WTC11 (cell line): ENCODE data around the gene TTC28. TPM values are rescaled to one million over a fixed set of nuclear protein-coding genes. Genes with fewer than 3 reads are reported as not detected.

Source experiments
- ATAC-seq: fragments of 200-7000 bp; cut with Tn5 transposase; 2 replicates; pipeline ENCODE4 v1.10.0; 2021; ENCODE audit warnings: mild to moderate bottlenecking, moderate library complexity
- CTCF ChIA-PET: fragments of 300-600 bp; sonication (Branson Sonifier 250); formaldehyde crosslinking; loops from one replicate; lab custom pipeline; 2021; ENCODE audit warnings: antibody characterized with exemption; lab: Charles Lee
- POLR2A ChIA-PET: fragments of 350-600 bp; sonication (Branson Sonifier 250); formaldehyde crosslinking; loops from one replicate; lab custom pipeline; 2021; ENCODE audit warnings: antibody characterized with exemption; lab: Charles Lee
- DNase-seq: peaks from one replicate; pipeline ENCODE4 v3.0.0; 2021; ENCODE audit warnings: low spot score
- H3K27ac Mint-ChIP-seq: 2 replicates; pipeline ENCODE4 v1.8.0; 2021; ENCODE audit warnings: mixed read lengths
- H3K27me3 Mint-ChIP-seq: 2 replicates; pipeline ENCODE4 v1.8.0; 2021; ENCODE audit warnings: low read depth, mild to moderate bottlenecking, moderate library complexity, mixed read lengths
- H3K36me3 Mint-ChIP-seq: 2 replicates; pipeline ENCODE4 v1.8.0; 2021; ENCODE audit warnings: mixed read lengths
- H3K4me1 Mint-ChIP-seq: 2 replicates; pipeline ENCODE4 v1.8.0; 2022; ENCODE audit warnings: mixed read lengths
- H3K4me3 Mint-ChIP-seq: 2 replicates; pipeline ENCODE4 v1.8.0; 2021; ENCODE audit warnings: mild to moderate bottlenecking, moderate library complexity, mixed read lengths
- H3K9me3 Mint-ChIP-seq: 2 replicates; pipeline ENCODE4 v1.8.0; 2021; ENCODE audit warnings: mixed read lengths
- ESRRA ChIP-seq: sonication (generic); formaldehyde crosslinking; IDR thresholded peaks from 2 replicates; pipeline ENCODE4 v1.8.1; 2022; ENCODE audit warnings: mild to moderate bottlenecking, missing genetic modification reagents, borderline replicate concordance
- ETV6 ChIP-seq: sonication (generic); formaldehyde crosslinking; IDR thresholded peaks from 2 replicates; pipeline ENCODE4 v1.8.1; 2022; ENCODE audit warnings: mild to moderate bottlenecking, missing genetic modification reagents
- GRHL2 ChIP-seq: fragments of 250-450 bp; sonication (Bioruptor Pico); IDR thresholded peaks from 2 replicates; pipeline ENCODE4 v1.8.0; 2022; ENCODE audit warnings: mild to moderate bottlenecking, moderate library complexity; ENCODE audit not compliant: insufficient replicate concordance, severe bottlenecking
- HMGA2 ChIP-seq: fragments of 250-450 bp; sonication (Bioruptor Pico); IDR thresholded peaks from 2 replicates; pipeline ENCODE4 v1.4.0; 2021; ENCODE audit warnings: mild to moderate bottlenecking, moderate library complexity
- SMAD4 ChIP-seq: sonication (generic); formaldehyde crosslinking; IDR thresholded peaks from 2 replicates; pipeline ENCODE4 v1.8.0; 2022; ENCODE audit warnings: mild to moderate bottlenecking, missing genetic modification reagents
- TEAD1 ChIP-seq: sonication (generic); formaldehyde crosslinking; IDR thresholded peaks from 2 replicates; pipeline ENCODE4 v1.8.0; 2022; ENCODE audit warnings: mild to moderate bottlenecking, missing genetic modification reagents
- ZNF138 ChIP-seq: sonication (generic); formaldehyde crosslinking; conservative IDR thresholded peaks from 2 replicates; pipeline ENCODE4 v1.8.1; 2022; ENCODE audit warnings: mild to moderate bottlenecking, moderate library complexity, missing genetic modification reagents
- ZNF232 ChIP-seq: sonication (generic); formaldehyde crosslinking; IDR thresholded peaks from 2 replicates; pipeline ENCODE4 v1.8.0; 2022; ENCODE audit warnings: mild to moderate bottlenecking, missing genetic modification reagents
- ZNF396 ChIP-seq: fragments of 250-450 bp; sonication (Bioruptor Pico); IDR thresholded peaks from 2 replicates; pipeline ENCODE4 v1.8.0; 2021; ENCODE audit warnings: mild to moderate bottlenecking, moderate library complexity, borderline replicate concordance
- ZNF416 ChIP-seq: fragments of 250-450 bp; sonication (Bioruptor Pico); IDR thresholded peaks from 2 replicates; pipeline ENCODE4 v1.9.0; 2021; ENCODE audit warnings: mild to moderate bottlenecking, inconsistent platforms
- total RNA-seq: library from RNA; stranded (reverse); gene quantifications from 3 replicates; pipeline ENCODE4 v1.2.3, GENCODE V29; 2021
- TF ChIP-seq, protein P1 (sequence below): sonication (generic); formaldehyde crosslinking; IDR thresholded peaks from 2 replicates; pipeline ENCODE4 v1.8.1; 2022; ENCODE audit warnings: missing genetic modification reagents, borderline replicate concordance
- TF ChIP-seq, protein P2 (sequence below): sonication (generic); formaldehyde crosslinking; IDR thresholded peaks from 2 replicates; pipeline ENCODE4 v1.8.0; 2022; ENCODE audit warnings: mild to moderate bottlenecking, missing genetic modification reagents
- TF ChIP-seq, protein P3 (sequence below): fragments of 200-600 bp; IDR thresholded peaks from 2 replicates; pipeline ENCODE4 v1.8.0; 2022; ENCODE audit warnings: antibody characterized with exemption
- TF ChIP-seq, protein P4 (sequence below): sonication (generic); formaldehyde crosslinking; IDR thresholded peaks from 2 replicates; pipeline ENCODE4 v1.8.1; 2023; ENCODE audit warnings: mild to moderate bottlenecking, missing genetic modification reagents, moderate library complexity
- TF ChIP-seq, protein P5 (sequence below): sonication (generic); formaldehyde crosslinking; IDR thresholded peaks from 2 replicates; pipeline ENCODE4 v1.8.1; 2023; ENCODE audit warnings: mild to moderate bottlenecking, missing genetic modification reagents
- TF ChIP-seq, protein P6 (sequence below): sonication (generic); formaldehyde crosslinking; IDR thresholded peaks from 2 replicates; pipeline ENCODE4 v1.8.1; 2023; ENCODE audit warnings: mild to moderate bottlenecking, missing genetic modification reagents
- TF ChIP-seq, protein P7 (sequence below): sonication (generic); formaldehyde crosslinking; IDR thresholded peaks from 2 replicates; pipeline ENCODE4 v1.8.1; 2022; ENCODE audit warnings: mild to moderate bottlenecking, moderate library complexity, missing genetic modification reagents
- TF ChIP-seq, protein P8 (sequence below): sonication (generic); formaldehyde crosslinking; IDR thresholded peaks from 2 replicates; pipeline ENCODE4 v1.8.1; 2023; ENCODE audit warnings: mild to moderate bottlenecking, missing genetic modification reagents, moderate library complexity
- TF ChIP-seq, protein P9 (sequence below): fragments of 250-450 bp; sonication (Bioruptor Pico); IDR thresholded peaks from 2 replicates; pipeline ENCODE4 v1.9.0; 2021; ENCODE audit warnings: mild to moderate bottlenecking

The TTC28 gene
- total RNA-seq, 1 experiment from 2014 or later: 13.0 TPM

DNA sequence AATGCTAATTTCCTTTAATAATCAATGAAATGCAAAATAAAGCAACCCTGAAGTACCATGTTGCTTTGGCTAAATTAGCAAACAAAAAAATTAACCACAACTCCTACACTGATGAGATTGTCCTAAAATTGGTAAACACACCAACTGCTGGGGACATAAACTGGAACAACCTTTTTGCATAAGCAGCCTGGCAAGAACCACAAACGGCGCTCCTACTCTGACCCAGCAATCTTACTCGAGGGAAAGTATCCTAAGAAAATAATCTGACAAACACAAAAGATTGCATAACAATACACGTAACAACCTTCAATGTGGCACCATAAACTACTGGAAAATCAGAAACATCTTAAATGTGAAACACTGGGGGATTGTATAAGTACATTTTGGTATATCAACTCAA lies 570.8 kb downstream of the TTC28 start (continued):
- TF ChIP-seq ZNF232 (CRISPR knock-in tag) (no peak), ZNF396 (CRISPR knock-in tag) (no peak)
- TF ChIP-seq, protein P1, sequence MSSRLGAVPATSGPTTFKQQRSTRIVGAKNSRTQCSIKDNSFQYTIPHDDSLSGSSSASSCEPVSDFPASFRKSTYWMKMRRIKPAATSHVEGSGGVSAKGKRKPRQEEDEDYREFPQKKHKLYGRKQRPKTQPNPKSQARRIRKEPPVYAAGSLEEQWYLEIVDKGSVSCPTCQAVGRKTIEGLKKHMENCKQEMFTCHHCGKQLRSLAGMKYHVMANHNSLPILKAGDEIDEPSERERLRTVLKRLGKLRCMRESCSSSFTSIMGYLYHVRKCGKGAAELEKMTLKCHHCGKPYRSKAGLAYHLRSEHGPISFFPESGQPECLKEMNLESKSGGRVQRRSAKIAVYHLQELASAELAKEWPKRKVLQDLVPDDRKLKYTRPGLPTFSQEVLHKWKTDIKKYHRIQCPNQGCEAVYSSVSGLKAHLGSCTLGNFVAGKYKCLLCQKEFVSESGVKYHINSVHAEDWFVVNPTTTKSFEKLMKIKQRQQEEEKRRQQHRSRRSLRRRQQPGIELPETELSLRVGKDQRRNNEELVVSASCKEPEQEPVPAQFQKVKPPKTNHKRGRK (CRISPR knock-in tag): no peak

DNA sequence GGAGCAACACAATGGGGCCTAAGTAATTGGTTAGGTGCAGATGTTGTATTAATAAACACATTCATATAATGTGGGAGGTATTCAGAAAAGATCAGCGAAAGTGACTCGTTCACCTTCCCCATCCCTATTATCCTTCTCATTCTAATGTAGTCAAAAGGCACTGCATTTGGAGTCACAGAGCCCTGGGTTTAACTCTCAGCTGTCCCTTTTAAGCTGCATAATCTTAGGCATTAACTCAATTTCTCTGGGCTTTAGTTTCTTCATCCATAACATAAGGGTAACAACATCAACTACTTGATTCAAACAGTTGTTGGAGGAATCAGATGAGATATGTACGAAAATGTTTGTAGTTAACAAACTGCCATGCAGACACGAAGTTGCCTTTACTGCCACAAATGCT lies 573.0 kb downstream of the TTC28 start:
- H3K36me3 Mint-ChIP-seq: no peaks in the 10 kb centered on the region
- ATAC-seq (no peak), DNase-seq (no peak)
- H3K9me3 Mint-ChIP-seq: no peaks in the 10 kb centered on the region
- H3K27ac Mint-ChIP-seq: no peak overlapping the region
- ChIA-PET POLR2A (no interaction called here), CTCF (no interaction called here)
- TF ChIP-seq ESRRA (CRISPR knock-in tag) (no peak), SMAD4 (CRISPR knock-in tag) (no peak)
- TF ChIP-seq, protein P2, sequence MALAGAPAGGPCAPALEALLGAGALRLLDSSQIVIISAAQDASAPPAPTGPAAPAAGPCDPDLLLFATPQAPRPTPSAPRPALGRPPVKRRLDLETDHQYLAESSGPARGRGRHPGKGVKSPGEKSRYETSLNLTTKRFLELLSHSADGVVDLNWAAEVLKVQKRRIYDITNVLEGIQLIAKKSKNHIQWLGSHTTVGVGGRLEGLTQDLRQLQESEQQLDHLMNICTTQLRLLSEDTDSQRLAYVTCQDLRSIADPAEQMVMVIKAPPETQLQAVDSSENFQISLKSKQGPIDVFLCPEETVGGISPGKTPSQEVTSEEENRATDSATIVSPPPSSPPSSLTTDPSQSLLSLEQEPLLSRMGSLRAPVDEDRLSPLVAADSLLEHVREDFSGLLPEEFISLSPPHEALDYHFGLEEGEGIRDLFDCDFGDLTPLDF (CRISPR knock-in tag): no peak
- TF ChIP-seq, protein P3, sequence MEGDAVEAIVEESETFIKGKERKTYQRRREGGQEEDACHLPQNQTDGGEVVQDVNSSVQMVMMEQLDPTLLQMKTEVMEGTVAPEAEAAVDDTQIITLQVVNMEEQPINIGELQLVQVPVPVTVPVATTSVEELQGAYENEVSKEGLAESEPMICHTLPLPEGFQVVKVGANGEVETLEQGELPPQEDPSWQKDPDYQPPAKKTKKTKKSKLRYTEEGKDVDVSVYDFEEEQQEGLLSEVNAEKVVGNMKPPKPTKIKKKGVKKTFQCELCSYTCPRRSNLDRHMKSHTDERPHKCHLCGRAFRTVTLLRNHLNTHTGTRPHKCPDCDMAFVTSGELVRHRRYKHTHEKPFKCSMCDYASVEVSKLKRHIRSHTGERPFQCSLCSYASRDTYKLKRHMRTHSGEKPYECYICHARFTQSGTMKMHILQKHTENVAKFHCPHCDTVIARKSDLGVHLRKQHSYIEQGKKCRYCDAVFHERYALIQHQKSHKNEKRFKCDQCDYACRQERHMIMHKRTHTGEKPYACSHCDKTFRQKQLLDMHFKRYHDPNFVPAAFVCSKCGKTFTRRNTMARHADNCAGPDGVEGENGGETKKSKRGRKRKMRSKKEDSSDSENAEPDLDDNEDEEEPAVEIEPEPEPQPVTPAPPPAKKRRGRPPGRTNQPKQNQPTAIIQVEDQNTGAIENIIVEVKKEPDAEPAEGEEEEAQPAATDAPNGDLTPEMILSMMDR: no peak
- H3K4me3 Mint-ChIP-seq: no peak overlapping the region
- H3K4me1 Mint-ChIP-seq: peaks cover 15% of the 10 kb centered on the region
- no peaks in the 10 kb centered on the region for H3K27me3 Mint-ChIP-seq

DNA sequence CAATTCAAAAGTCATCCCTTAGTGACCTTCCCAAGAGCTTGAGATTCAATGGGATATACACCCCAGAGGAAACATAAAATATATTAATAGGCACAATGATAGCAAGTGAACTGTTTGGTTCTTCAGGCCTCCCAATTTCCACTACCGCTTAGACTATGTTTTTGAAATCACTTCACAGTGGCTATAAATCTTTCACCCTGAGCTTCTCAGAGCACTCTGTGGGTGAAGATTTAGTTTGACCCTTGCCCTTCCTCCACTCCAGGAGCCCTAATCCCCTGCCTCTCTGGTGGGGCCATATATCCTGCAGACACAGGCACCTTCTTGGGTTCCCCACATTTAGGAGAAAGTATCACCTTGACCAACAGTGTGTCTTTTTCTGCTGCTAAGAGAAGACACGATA lies 573.7 kb downstream of the TTC28 start:
- no peak for ATAC-seq
- H3K9me3 Mint-ChIP-seq: no peaks in the 10 kb centered on the region
- no peak for DNase-seq
- CTCF ChIA-PET: no interaction called here
- no peaks in the 10 kb centered on the region for H3K27me3 Mint-ChIP-seq
- H3K4me1 Mint-ChIP-seq: peaks cover 11% of the 10 kb centered on the region
- no peak overlapping the region for H3K27ac Mint-ChIP-seq
- TF ChIP-seq, protein P3: no peak
- TF ChIP-seq, protein P4, sequence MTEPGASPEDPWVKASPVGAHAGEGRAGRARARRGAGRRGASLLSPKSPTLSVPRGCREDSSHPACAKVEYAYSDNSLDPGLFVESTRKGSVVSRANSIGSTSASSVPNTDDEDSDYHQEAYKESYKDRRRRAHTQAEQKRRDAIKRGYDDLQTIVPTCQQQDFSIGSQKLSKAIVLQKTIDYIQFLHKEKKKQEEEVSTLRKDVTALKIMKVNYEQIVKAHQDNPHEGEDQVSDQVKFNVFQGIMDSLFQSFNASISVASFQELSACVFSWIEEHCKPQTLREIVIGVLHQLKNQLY (CRISPR knock-in tag): no peak
- TF ChIP-seq, protein P5, sequence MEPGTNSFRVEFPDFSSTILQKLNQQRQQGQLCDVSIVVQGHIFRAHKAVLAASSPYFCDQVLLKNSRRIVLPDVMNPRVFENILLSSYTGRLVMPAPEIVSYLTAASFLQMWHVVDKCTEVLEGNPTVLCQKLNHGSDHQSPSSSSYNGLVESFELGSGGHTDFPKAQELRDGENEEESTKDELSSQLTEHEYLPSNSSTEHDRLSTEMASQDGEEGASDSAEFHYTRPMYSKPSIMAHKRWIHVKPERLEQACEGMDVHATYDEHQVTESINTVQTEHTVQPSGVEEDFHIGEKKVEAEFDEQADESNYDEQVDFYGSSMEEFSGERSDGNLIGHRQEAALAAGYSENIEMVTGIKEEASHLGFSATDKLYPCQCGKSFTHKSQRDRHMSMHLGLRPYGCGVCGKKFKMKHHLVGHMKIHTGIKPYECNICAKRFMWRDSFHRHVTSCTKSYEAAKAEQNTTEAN (CRISPR knock-in tag): no peak
- TF ChIP-seq GRHL2 (CRISPR knock-in tag): no peak
- TF ChIP-seq ZNF138 (CRISPR knock-in tag): no peak
- TF ChIP-seq HMGA2: no peak
- TF ChIP-seq, protein P6, sequence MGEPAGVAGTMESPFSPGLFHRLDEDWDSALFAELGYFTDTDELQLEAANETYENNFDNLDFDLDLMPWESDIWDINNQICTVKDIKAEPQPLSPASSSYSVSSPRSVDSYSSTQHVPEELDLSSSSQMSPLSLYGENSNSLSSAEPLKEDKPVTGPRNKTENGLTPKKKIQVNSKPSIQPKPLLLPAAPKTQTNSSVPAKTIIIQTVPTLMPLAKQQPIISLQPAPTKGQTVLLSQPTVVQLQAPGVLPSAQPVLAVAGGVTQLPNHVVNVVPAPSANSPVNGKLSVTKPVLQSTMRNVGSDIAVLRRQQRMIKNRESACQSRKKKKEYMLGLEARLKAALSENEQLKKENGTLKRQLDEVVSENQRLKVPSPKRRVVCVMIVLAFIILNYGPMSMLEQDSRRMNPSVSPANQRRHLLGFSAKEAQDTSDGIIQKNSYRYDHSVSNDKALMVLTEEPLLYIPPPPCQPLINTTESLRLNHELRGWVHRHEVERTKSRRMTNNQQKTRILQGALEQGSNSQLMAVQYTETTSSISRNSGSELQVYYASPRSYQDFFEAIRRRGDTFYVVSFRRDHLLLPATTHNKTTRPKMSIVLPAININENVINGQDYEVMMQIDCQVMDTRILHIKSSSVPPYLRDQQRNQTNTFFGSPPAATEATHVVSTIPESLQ: no peak
- TF ChIP-seq ETV6 (CRISPR knock-in tag): no peak
- no peak for TF ChIP-seq TEAD1 (CRISPR knock-in tag)
- TF ChIP-seq, protein P7, sequence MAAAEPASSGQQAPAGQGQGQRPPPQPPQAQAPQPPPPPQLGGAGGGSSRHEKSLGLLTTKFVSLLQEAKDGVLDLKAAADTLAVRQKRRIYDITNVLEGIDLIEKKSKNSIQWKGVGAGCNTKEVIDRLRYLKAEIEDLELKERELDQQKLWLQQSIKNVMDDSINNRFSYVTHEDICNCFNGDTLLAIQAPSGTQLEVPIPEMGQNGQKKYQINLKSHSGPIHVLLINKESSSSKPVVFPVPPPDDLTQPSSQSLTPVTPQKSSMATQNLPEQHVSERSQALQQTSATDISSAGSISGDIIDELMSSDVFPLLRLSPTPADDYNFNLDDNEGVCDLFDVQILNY: no peak
- TF ChIP-seq ZNF416: no peak
- TF ChIP-seq, protein P8, sequence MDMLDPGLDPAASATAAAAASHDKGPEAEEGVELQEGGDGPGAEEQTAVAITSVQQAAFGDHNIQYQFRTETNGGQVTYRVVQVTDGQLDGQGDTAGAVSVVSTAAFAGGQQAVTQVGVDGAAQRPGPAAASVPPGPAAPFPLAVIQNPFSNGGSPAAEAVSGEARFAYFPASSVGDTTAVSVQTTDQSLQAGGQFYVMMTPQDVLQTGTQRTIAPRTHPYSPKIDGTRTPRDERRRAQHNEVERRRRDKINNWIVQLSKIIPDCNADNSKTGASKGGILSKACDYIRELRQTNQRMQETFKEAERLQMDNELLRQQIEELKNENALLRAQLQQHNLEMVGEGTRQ: no peak
- TF ChIP-seq, protein P9, sequence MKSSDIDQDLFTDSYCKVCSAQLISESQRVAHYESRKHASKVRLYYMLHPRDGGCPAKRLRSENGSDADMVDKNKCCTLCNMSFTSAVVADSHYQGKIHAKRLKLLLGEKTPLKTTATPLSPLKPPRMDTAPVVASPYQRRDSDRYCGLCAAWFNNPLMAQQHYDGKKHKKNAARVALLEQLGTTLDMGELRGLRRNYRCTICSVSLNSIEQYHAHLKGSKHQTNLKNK: no peak
- TF ChIP-seq, all 79 proteins: peak for 0
- POLR2A ChIA-PET: no interaction called here
- Mint-ChIP-seq H3K36me3 (no peaks in the 10 kb centered on the region), H3K4me3 (no peak overlapping the region)
